ENCODE data around the gene CIB4. TPM values are rescaled to one million over a fixed set of nuclear protein-coding genes. Genes with fewer than 3 reads are reported as not detected.

CIB4 gene
- total and polyA plus RNA-seq, 2 of the 4 experiments (the other 2 are of a cell fraction), result not detected

DNA sequence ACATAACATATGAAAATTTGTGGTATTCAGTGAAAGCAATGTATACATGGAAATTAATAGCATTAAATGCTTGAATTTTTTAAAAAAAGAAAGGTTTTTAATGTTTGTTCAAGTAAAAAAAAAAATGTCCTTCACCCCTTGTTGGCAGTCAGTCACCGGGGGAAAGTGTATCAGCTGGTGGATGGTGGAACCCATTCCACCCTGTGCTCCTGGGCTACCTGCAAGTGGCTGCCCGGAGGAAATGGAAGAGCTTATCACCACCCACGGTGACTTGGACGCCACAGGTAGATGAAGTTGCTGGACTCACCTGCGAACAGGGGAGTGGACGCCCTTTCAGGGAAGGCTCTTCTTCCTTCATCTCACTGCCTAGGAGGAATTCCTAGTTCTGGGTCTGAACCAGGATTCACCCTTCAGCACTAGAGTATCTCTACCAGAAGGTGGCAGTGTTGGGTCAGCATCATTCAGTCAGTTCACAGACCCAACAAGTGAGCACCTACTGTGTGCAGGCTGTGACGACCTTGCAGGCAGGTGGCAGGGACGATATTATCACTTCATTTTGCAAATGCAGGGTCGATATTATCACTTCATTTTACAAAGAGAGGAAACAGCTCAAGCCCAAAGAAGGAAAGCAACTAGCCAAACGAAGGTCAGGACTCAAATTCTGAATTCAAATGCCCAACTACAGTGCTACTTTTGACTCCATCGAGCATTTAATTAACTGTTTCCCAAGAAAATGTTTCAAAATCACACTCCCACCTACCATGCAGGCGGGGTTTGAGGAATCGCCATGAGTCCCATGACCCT, 35.8 kb downstream of the CIB4 start:
- no TSS peak for BruUV-seq (replicated peaks)
- Histone ChIP-seq H2BK5ac (ENCODE audit: low read depth, low read length, poor library complexity, severe bottlenecking) (no peak overlapping the region), H2AK5ac (ENCODE audit: low read depth, low read length) (no peak overlapping the region), H3K9me1 (ENCODE audit: insufficient read depth, low read length) (no peaks in the 10 kb centered on the region), H3K4me1 (ENCODE audit: control insufficient read depth, insufficient read depth, low read length) (no peaks in the 10 kb centered on the region), H3K9ac (ENCODE audit: low read depth, low read length) (no peak overlapping the region), H3K18ac (ENCODE audit: low read depth, low read length) (no peak overlapping the region), H4K5ac (ENCODE audit: low read depth, low read length) (no peak overlapping the region), H3K9me3 (ENCODE audit: control insufficient read depth, insufficient read depth, low read length) (no peaks in the 10 kb centered on the region; the same call in 1 of the 2 replicates), H3K4me2 (ENCODE audit: low read depth, low read length) (no peak overlapping the region), H2BK120ac (ENCODE audit: low read depth, low read length) (no peak overlapping the region), H3K36me3 (ENCODE audit: control insufficient read depth, insufficient read depth, low read length) (no peaks in the 10 kb centered on the region), H4K20me1 (ENCODE audit: insufficient read depth, low read length) (no peaks in the 10 kb centered on the region), H2BK15ac (ENCODE audit: low read depth, low read length) (no peak overlapping the region), H4K8ac (ENCODE audit: low read depth in 2 of 2, low read length in 2 of 2) (no peak overlapping the region), H3K14ac (replicated peaks; ENCODE audit: low read depth, low read length) (no peak overlapping the region), H3K4ac (ENCODE audit: low read depth, low read length) (no peak overlapping the region), H3K4me3 (ENCODE audit: insufficient read depth, low read depth, low read length) (no peak overlapping the region), H3K23ac (ENCODE audit: low read depth, low read length) (no peak overlapping the region), H2AFZ (replicated peaks; ENCODE audit: low read length, poor library complexity) (peak overlapping the region; percentile 63), H2AK9ac (replicated peaks; ENCODE audit: low read depth, low read length, poor library complexity) (no peak overlapping the region), H3K56ac (ENCODE audit: extremely low read depth, insufficient read depth, low read length) (no peak overlapping the region), H2BK20ac (ENCODE audit: low read depth, low read length) (no peak overlapping the region), H3K27me3 (ENCODE audit: control insufficient read depth, insufficient read depth, low read length) (peaks cover 41% of the 10 kb centered on the region), H3K79me1 (ENCODE audit: low read depth in 1 of 2, low read length in 2 of 2) (no peaks in the 10 kb centered on the region), H3K27ac (ENCODE audit: insufficient read depth, low read length) (no peak overlapping the region), H4K91ac (ENCODE audit: insufficient read depth, low read depth, low read length) (no peak overlapping the region)
- peak; percentile 72 for ATAC-seq (ENCODE audit: low read depth)
- ChIA-PET POLR2A (ENCODE audit: unreplicated experiment) (interaction anchor here (1.3 kb wide), 1 partner anchor 141 kb away, joined by 3 read pairs; no protein-coding TSS in a partner anchor), CTCF (interaction anchor here (0.6 to 3.2 kb wide), 3 partner anchors 135 to 140 kb away, joined by 3 to 33 read pairs (median 21); no protein-coding TSS in a partner anchor)
- intact Hi-C loops (cut with micrococcal nuclease) (loop anchor here (1.0 to 10.0 kb wide), 3 partner anchors 140 to 412 kb away; no protein-coding TSS in a partner anchor), in situ Hi-C loops (cut with MboI; ENCODE audit: low sequenced_read_pairs) (no loop called here), dilution Hi-C loops (cut with HindIII; ENCODE audit: low sequenced_read_pairs, unreplicated experiment) (no loop called here)
- 0% methylated on average over 1 of the region's 13 CpGs; no CpG with 5 or more reads in 1 of the 2 experiments for WGBS, 2 experiments (ENCODE audit: extremely low coverage in 2 of 2, insufficient read length in 1 of 2)
- DNase-seq, result peak; percentile 48
- TF ChIP-seq POLR2A (IDR thresholded peaks at IDR 0.05; ENCODE audit: low read depth, low read length), result no peak
- no peak for TF ChIP-seq CHD1 (IDR thresholded peaks at IDR 0.05; ENCODE audit: low read depth, low read length)
- TF ChIP-seq, protein P1, sequence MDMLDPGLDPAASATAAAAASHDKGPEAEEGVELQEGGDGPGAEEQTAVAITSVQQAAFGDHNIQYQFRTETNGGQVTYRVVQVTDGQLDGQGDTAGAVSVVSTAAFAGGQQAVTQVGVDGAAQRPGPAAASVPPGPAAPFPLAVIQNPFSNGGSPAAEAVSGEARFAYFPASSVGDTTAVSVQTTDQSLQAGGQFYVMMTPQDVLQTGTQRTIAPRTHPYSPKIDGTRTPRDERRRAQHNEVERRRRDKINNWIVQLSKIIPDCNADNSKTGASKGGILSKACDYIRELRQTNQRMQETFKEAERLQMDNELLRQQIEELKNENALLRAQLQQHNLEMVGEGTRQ (IDR thresholded peaks at IDR 0.05; ENCODE audit: low read depth, low read length), result no peak
- no peak for TF ChIP-seq FOS (IDR thresholded peaks at IDR 0.05; ENCODE audit: low read depth, low read length)
- no peak for TF ChIP-seq NFE2L2 (IDR thresholded peaks at IDR 0.05; ENCODE audit: low read depth, low read length)
- TF ChIP-seq MAFK (IDR thresholded peaks at IDR 0.05; ENCODE audit: low read depth, low read length), result no peak
- TF ChIP-seq BHLHE40 (IDR thresholded peaks at IDR 0.05; ENCODE audit: low read depth, low read length), result no peak
- TF ChIP-seq, protein P2, sequence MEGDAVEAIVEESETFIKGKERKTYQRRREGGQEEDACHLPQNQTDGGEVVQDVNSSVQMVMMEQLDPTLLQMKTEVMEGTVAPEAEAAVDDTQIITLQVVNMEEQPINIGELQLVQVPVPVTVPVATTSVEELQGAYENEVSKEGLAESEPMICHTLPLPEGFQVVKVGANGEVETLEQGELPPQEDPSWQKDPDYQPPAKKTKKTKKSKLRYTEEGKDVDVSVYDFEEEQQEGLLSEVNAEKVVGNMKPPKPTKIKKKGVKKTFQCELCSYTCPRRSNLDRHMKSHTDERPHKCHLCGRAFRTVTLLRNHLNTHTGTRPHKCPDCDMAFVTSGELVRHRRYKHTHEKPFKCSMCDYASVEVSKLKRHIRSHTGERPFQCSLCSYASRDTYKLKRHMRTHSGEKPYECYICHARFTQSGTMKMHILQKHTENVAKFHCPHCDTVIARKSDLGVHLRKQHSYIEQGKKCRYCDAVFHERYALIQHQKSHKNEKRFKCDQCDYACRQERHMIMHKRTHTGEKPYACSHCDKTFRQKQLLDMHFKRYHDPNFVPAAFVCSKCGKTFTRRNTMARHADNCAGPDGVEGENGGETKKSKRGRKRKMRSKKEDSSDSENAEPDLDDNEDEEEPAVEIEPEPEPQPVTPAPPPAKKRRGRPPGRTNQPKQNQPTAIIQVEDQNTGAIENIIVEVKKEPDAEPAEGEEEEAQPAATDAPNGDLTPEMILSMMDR (conservative IDR thresholded peaks at IDR 0.05; ENCODE audit: low read depth, low read length), result peak; percentile 75
- TF ChIP-seq RFX5 (IDR thresholded peaks at IDR 0.05; ENCODE audit: low read depth, low read length), result no peak
- peak; percentile 84 for TF ChIP-seq RAD21 (IDR thresholded peaks at IDR 0.05; ENCODE audit: low read length)
- no peak for TF ChIP-seq MAZ (IDR thresholded peaks at IDR 0.05; ENCODE audit: borderline replicate concordance, low read depth, low read length)
- TF ChIP-seq RCOR1 (IDR thresholded peaks at IDR 0.05; ENCODE audit: insufficient replicate concordance, low read length), result no peak
- TF ChIP-seq ELK1 (IDR thresholded peaks at IDR 0.05; ENCODE audit: borderline replicate concordance, low read depth, low read length), result no peak
- peak; percentile 88 for TF ChIP-seq SMC3 (IDR thresholded peaks at IDR 0.05; ENCODE audit: low read depth, low read length)

Measured in IMR-90 (cell line).